Panc1 (cell line): Measurements from ENCODE around the gene TTLL11. TPM values are rescaled to one million over a fixed set of nuclear protein-coding genes. Genes with fewer than 3 reads are reported as not detected.

Experiments used
- ATAC-seq: fragments of 200-7000 bp; cut with Tn5 transposase; 2 replicates; pipeline ENCODE4 v1.9.1; 2020; ENCODE audit warnings: mild to moderate bottlenecking, moderate library complexity
- BruUV-seq: library from RNA; stranded (reverse); fragments of 400-500 nt; replicated peaks from 2 replicates; lab custom pipeline; 2021; lab: Mats Ljungman, UMichigan
- CTCF ChIA-PET: fragments of 300-600 bp; sonication (Branson Sonifier 250); formaldehyde crosslinking; loops from one replicate; lab custom pipeline; 2022; ENCODE audit warnings: antibody characterized with exemption; lab: Charles Lee
- POLR2A ChIA-PET: fragments of 300-600 bp; sonication (Branson Sonifier 250); formaldehyde crosslinking; loops from one replicate; lab custom pipeline; 2022; ENCODE audit warnings: antibody characterized with exemption; lab: Charles Lee
- DNase-seq: peaks from one replicate; pipeline ENCODE4 v3.0.0-alpha.2; 2010; ENCODE audit warnings: low read depth, low spot score
- H3K27ac ChIP-seq: 2 replicates; pipeline ENCODE4 v1.5.1; 2011; ENCODE audit warnings: mild to moderate bottlenecking, low read length, inconsistent platforms
- H3K27me3 ChIP-seq: fragments of 200-500 bp; sonication (Bioruptor generic); 2 replicates; pipeline ENCODE4 v1.6.0; 2014; ENCODE audit warnings: low read length, inconsistent platforms; ENCODE audit not compliant: control insufficient read depth, insufficient read depth
- H3K36me3 ChIP-seq: fragments of 200-500 bp; sonication (Bioruptor generic); 2 replicates; pipeline ENCODE4 v1.5.1; 2014; ENCODE audit warnings: inconsistent platforms, mild to moderate bottlenecking, low read length, moderate library complexity; ENCODE audit not compliant: control insufficient read depth, insufficient read depth
- H3K4me1 ChIP-seq: 2 replicates; pipeline ENCODE4 v1.5.1; 2011; ENCODE audit warnings: inconsistent platforms, mild to moderate bottlenecking, low read length, moderate library complexity; ENCODE audit not compliant: control insufficient read depth, insufficient read depth
- H3K4me3 ChIP-seq, 2 experiments: 2 replicates each; pipeline ENCODE4 v1.5.1; 2011 to 2012; ENCODE audit warnings: low read depth in 2 of 2, low read length in 2 of 2, mild to moderate bottlenecking in 2 of 2, inconsistent platforms in 1 of 2, moderate library complexity in 1 of 2
- H3K9me3 ChIP-seq: fragments of 200-500 bp; sonication (Bioruptor generic); 2 replicates; pipeline ENCODE4 v1.5.1; 2014; ENCODE audit warnings: low read depth, mild to moderate bottlenecking, inconsistent platforms, low read length, moderate library complexity; ENCODE audit not compliant: control insufficient read depth, insufficient read depth
- POLR2AphosphoS5 ChIP-seq: IDR thresholded peaks from 2 replicates; pipeline ENCODE4 v1.6.1; 2012; ENCODE audit warnings: mild to moderate bottlenecking, low read depth, low read length, moderate library complexity
- SIN3A ChIP-seq: IDR thresholded peaks from 2 replicates; pipeline ENCODE4 v1.6.1; 2012; ENCODE audit warnings: low read depth, mild to moderate bottlenecking, low read length, moderate library complexity, borderline replicate concordance; ENCODE audit not compliant: insufficient read depth
- TCF7L2 ChIP-seq: IDR thresholded peaks from 2 replicates; pipeline ENCODE4 v1.6.1; 2011; ENCODE audit warnings: mild to moderate bottlenecking, low read depth, low read length, inconsistent platforms
- in situ Hi-C: cut with HindIII; loops from 2 replicates; pipeline ENCODE4 v1.10.0; 2016; ENCODE audit warnings: low sequenced_read_pairs, low pct_unique_long_range_greater_than_20kb
- intact Hi-C: fragments of 100-400 bp; cut with micrococcal nuclease; formaldehyde crosslinking; loops from one replicate; pipeline ENCODE4 v1.10.0; 2022; ENCODE audit not compliant: unreplicated experiment
- total RNA-seq: library from RNA; stranded (reverse); gene quantifications from one replicate; pipeline ENCODE4 v1.2.1, GENCODE V29; 2021; ENCODE audit not compliant: unreplicated experiment
- TF ChIP-seq, protein P1 (sequence below): fragments of 450-650 bp; IDR thresholded peaks from 2 replicates; pipeline ENCODE4 v1.5.1; 2017; ENCODE audit warnings: mild to moderate bottlenecking
- TF ChIP-seq, protein P2 (sequence below), 2 experiments: IDR thresholded peaks; 2 replicates each; pipeline ENCODE4 v1.6.1; 2011 to 2012; ENCODE audit warnings: low read depth in 2 of 2, control low read depth in 1 of 2, low read length in 1 of 2, mild to moderate bottlenecking in 1 of 2, moderate library complexity in 1 of 2; ENCODE audit not compliant: insufficient read depth in 1 of 2

The TTLL11 gene
- total RNA-seq, 1 experiment from 2014 or later, result 1.1 TPM

DNA sequence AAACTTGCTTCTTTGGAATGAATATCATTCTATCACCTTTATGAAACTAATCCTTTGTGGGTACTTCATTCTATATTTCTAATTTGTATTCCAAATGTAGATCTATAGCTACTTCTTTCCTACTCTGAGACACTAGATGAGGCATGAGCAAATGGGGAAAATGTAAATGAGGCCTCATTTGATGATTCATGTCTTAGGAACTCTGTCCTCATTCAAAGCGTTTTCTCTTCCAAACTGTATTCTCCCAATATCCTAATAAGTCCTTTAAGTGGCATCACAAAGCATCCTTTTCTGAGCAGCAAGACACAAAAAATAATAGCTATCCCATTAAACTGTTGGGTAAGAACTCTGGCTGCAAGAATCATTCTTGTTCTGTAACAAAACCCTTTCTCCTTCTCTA, 56.1 kb downstream of the TTLL11 start:
- Histone ChIP-seq H3K27ac (no peak overlapping the region), H3K27me3 (no peaks in the 10 kb centered on the region), H3K4me1 (no peaks in the 10 kb centered on the region), H3K36me3 (no peaks in the 10 kb centered on the region), H3K4me3 (no peak overlapping the region), H3K9me3 (no peaks in the 10 kb centered on the region)
- POLR2A ChIA-PET, result interaction anchor here (0.6 kb wide), 1 partner anchor 596 kb away, joined by 3 read pairs; no protein-coding TSS in a partner anchor
- CTCF ChIA-PET, result no interaction called here
- in situ Hi-C loops (no loop called here), intact Hi-C loops (no loop called here)
- TF ChIP-seq POLR2AphosphoS5 (no peak), SIN3A (no peak), TCF7L2 (no peak)
- TF ChIP-seq, protein P1, sequence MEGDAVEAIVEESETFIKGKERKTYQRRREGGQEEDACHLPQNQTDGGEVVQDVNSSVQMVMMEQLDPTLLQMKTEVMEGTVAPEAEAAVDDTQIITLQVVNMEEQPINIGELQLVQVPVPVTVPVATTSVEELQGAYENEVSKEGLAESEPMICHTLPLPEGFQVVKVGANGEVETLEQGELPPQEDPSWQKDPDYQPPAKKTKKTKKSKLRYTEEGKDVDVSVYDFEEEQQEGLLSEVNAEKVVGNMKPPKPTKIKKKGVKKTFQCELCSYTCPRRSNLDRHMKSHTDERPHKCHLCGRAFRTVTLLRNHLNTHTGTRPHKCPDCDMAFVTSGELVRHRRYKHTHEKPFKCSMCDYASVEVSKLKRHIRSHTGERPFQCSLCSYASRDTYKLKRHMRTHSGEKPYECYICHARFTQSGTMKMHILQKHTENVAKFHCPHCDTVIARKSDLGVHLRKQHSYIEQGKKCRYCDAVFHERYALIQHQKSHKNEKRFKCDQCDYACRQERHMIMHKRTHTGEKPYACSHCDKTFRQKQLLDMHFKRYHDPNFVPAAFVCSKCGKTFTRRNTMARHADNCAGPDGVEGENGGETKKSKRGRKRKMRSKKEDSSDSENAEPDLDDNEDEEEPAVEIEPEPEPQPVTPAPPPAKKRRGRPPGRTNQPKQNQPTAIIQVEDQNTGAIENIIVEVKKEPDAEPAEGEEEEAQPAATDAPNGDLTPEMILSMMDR, result no peak
- TF ChIP-seq, protein P2, sequence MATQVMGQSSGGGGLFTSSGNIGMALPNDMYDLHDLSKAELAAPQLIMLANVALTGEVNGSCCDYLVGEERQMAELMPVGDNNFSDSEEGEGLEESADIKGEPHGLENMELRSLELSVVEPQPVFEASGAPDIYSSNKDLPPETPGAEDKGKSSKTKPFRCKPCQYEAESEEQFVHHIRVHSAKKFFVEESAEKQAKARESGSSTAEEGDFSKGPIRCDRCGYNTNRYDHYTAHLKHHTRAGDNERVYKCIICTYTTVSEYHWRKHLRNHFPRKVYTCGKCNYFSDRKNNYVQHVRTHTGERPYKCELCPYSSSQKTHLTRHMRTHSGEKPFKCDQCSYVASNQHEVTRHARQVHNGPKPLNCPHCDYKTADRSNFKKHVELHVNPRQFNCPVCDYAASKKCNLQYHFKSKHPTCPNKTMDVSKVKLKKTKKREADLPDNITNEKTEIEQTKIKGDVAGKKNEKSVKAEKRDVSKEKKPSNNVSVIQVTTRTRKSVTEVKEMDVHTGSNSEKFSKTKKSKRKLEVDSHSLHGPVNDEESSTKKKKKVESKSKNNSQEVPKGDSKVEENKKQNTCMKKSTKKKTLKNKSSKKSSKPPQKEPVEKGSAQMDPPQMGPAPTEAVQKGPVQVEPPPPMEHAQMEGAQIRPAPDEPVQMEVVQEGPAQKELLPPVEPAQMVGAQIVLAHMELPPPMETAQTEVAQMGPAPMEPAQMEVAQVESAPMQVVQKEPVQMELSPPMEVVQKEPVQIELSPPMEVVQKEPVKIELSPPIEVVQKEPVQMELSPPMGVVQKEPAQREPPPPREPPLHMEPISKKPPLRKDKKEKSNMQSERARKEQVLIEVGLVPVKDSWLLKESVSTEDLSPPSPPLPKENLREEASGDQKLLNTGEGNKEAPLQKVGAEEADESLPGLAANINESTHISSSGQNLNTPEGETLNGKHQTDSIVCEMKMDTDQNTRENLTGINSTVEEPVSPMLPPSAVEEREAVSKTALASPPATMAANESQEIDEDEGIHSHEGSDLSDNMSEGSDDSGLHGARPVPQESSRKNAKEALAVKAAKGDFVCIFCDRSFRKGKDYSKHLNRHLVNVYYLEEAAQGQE (IDR thresholded peaks at IDR 0.05; ENCODE audit: insufficient read depth in 1 of 2, low read depth in 2 of 2, low read length in 1 of 2), result no peak
- DNase-seq (no peak), ATAC-seq (no peak)
- BruUV-seq, result no TSS peak

DNA sequence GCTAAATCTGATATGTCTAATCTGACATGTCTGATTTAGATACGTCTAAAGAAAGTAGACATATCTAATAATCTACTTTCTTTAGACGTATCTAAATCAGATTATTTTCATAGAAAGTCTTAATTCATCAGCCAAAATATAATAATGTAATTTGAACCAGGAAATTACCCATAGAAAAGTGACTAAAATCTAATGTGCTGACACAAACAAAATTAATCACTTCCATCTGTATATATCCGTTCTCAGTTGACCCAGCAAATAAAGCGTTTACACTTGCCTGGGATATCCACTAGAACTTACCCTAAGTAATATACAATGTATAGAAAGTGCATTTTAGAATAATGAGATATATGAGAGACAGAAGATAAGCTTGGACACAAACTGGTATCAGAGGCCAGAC, 56.7 kb downstream of the TTLL11 start:
- CTCF ChIA-PET, result no interaction called here
- in situ Hi-C loops, result no loop called here
- Histone ChIP-seq H3K36me3 (no peaks in the 10 kb centered on the region), H3K27me3 (no peaks in the 10 kb centered on the region), H3K4me1 (no peaks in the 10 kb centered on the region), H3K9me3 (no peaks in the 10 kb centered on the region), H3K27ac (no peak overlapping the region), H3K4me3 (no peak overlapping the region)
- POLR2A ChIA-PET, result interaction anchor here (0.6 kb wide), 1 partner anchor 596 kb away, joined by 3 read pairs; no protein-coding TSS in a partner anchor
- intact Hi-C loops, result no loop called here
- no TSS peak for BruUV-seq
- TF ChIP-seq, protein P1, result no peak
- TF ChIP-seq SIN3A (no peak), TCF7L2 (no peak), POLR2AphosphoS5 (no peak)
- TF ChIP-seq, protein P2 (IDR thresholded peaks at IDR 0.05; ENCODE audit: insufficient read depth in 1 of 2, low read depth in 2 of 2, low read length in 1 of 2), result no peak
- DNase-seq (no peak), ATAC-seq (no peak)
